Pancreas (tissue), 10 donors: ENCODE data around the gene MTFR1L. TPM values are rescaled to one million over a fixed set of nuclear protein-coding genes. Genes with fewer than 3 reads are reported as not detected.

Experiments
- ATAC-seq, 4 donors: fragments of 200-7000 bp; cut with Tn5 transposase; one replicate each; pipeline versions ENCODE4 v1.8.0 to v1.9.1; 2020; ENCODE audit warnings: mild to moderate bottlenecking in 4 of 4, moderate library complexity in 4 of 4
- DNase-seq, 6 donors: peaks; one replicate each; pipeline ENCODE4 v3.0.0-alpha.2; 2020
- FAIRE-seq: peaks from 2 replicates; lab custom pipeline; 2012; peaks lifted over from hg19 to GRCh38; lab: Jason Lieb, UNC
- H3K27ac ChIP-seq, 4 donors: fragments of 200-600 bp; sonication (generic); 1 replicate in 3 of 4; 2 replicates in 1 of 4; pipeline versions ENCODE4 v1.5.0 to v1.8.0; 2020
- H3K27me3 ChIP-seq, 4 donors: fragments of 200-600 bp; one replicate each; pipeline ENCODE4 v1.8.0; 2021
- H3K36me3 ChIP-seq, 3 donors: fragments of 200-600 bp; sonication (generic) in 1 of 3; one replicate each; pipeline versions ENCODE4 v1.5.0 to v1.8.0; 2020 to 2021
- H3K4me1 ChIP-seq, 3 donors: fragments of 200-600 bp; one replicate each; pipeline ENCODE4 v1.8.0; 2021
- H3K4me3 ChIP-seq, 4 donors: fragments of 200-600 bp; sonication (generic) in 2 of 4; one replicate each; pipeline versions ENCODE4 v1.5.0 to v1.8.0; 2020 to 2021
- H3K9me3 ChIP-seq, 4 donors: fragments of 200-600 bp; one replicate each; pipeline ENCODE4 v1.8.0; 2021
- WGBS, 2 donors: extraction: QIAGEN DNeasy Blood & Tissue Kit; methylation state at CpG; one replicate each; pipeline ENCODE4 v1.1.7; 2013; 5-methylcytosine and 5-hydroxymethylcytosine counted together
- intact Hi-C, 3 donors: fragments of 100-400 bp; cut with DNase I; formaldehyde crosslinking; loops; one replicate each; pipeline versions ENCODE4 v1.11.1 to v1.14.2; 2022
- polyA plus RNA-seq, 2 donors: library from polyadenylated mRNA; stranded (reverse); fragments of 200-250 nt; gene quantifications; one replicate each; pipeline ENCODE4 v1.2.3, GENCODE V29; 2013
- total RNA-seq, 6 donors: library from RNA; stranded (reverse); fragmentation: NEBNext Ultra II Directional in 4 of 6; extraction: Animal tissue kit (Norgen Biotek cat#: 25700) in 4 of 6; gene quantifications; one replicate each; pipeline versions ENCODE4 v1.2.1 to v1.2.4, GENCODE V29; 2021 to 2023
- TF ChIP-seq, protein P1 (sequence below), 4 donors: fragments of 200-600 bp; sonication (generic) in 3 of 4; IDR thresholded peaks; one replicate each; pipeline versions ENCODE4 v1.5.0 to v1.8.0; 2021; ENCODE audit warnings: antibody characterized with exemption in 4 of 4
- donor health status: healthy with polysubstance abuse.
- donor health status: DM: no; HTN: no; CAD: no; lungs with moderate emphysema.
- donor health status: DM: no; HTN: no; CAD: no.
- donor health status: control.
- donor health status: control.
- donor health status: Bipolar disorder and iron deficiency.
- donor health status: DM: yes; HTN: yes; CAD: no.
- donor health status: DM: no; HTN: no; CAD: no.
- donor health status: DM: no; HTN: no; CAD: no.
- donor health status: DM: yes; HTN: yes; CAD: no.

The MTFR1L gene
- total and polyA plus RNA-seq, 8 donors, result 24.0 to 59.6 (median 27.5) TPM

DNA sequence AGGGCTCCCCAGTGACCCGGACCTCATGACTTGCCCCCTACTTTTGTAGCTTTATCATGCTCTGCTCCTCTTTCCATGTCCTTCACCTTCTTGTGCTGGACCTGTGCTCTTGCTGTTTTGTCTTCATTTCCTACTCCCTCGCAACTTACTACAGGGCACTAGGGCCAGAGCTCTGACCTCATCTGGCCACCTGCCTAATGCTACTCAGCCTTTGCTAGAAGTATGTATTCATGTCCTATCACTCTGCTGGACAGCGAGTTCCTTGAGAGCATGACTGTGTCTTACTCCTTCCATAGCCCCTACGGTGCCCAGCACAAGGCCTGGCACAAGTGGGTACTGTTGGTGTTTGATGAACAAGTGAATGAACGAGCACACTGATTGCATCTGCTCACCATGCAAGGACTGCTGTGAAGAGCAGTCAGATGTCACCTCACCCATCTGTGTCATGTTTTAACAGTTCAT lies 1.9 kb downstream of the MTFR1L start:
- intact Hi-C loops, result no loop called here
- Histone ChIP-seq H3K4me1 (peaks cover 16 to 19% (median 18%) of the 10 kb centered on the region in 3 donors), H3K4me3 (peak overlapping the region in 2 of 4 donors; percentile 74 to 97), H3K27ac (peak overlapping the region in 1 of 4 donors; percentile 95), H3K36me3 (peaks cover 2 to 3% (median 3%) of the 10 kb centered on the region in 3 donors), H3K9me3 (no peaks in the 10 kb centered on the region), H3K27me3 (no peaks in the 10 kb centered on the region)
- no peak for FAIRE-seq
- peak; percentile 5 to 22 (median 14) for ATAC-seq
- 28% methylated on average over 5 of the region's 5 CpGs for WGBS, 2 donors
- TF ChIP-seq, protein P1, sequence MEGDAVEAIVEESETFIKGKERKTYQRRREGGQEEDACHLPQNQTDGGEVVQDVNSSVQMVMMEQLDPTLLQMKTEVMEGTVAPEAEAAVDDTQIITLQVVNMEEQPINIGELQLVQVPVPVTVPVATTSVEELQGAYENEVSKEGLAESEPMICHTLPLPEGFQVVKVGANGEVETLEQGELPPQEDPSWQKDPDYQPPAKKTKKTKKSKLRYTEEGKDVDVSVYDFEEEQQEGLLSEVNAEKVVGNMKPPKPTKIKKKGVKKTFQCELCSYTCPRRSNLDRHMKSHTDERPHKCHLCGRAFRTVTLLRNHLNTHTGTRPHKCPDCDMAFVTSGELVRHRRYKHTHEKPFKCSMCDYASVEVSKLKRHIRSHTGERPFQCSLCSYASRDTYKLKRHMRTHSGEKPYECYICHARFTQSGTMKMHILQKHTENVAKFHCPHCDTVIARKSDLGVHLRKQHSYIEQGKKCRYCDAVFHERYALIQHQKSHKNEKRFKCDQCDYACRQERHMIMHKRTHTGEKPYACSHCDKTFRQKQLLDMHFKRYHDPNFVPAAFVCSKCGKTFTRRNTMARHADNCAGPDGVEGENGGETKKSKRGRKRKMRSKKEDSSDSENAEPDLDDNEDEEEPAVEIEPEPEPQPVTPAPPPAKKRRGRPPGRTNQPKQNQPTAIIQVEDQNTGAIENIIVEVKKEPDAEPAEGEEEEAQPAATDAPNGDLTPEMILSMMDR (IDR thresholded peaks at IDR 0.05), result no peak
- DNase-seq, result peak in 2 of 6 donors; percentile 56 to 68

- Histone ChIP-seq H3K27ac (no peak overlapping the region), H3K27me3 (no peaks in the 10 kb centered on the region), H3K9me3 (no peaks in the 10 kb centered on the region), H3K4me1 (peaks cover 11 to 17% (median 16%) of the 10 kb centered on the region in 3 donors), H3K4me3 (no peak overlapping the region), H3K36me3 (peaks cover 7 to 20% (median 18%) of the 10 kb centered on the region in 3 donors)
- TF ChIP-seq, protein P1 (IDR thresholded peaks at IDR 0.05), result no peak
- FAIRE-seq (no peak), DNase-seq (no peak), ATAC-seq (peak in 1 of 4 donors; percentile 5)
- WGBS, 2 donors, result 92 to 98% methylated on average over 2 of the region's 2 CpGs
- intact Hi-C loops, result no loop called here
These were observed 5.9 kb downstream of the MTFR1L start for GRCh38 chr1:25825605-25826004.

DNA sequence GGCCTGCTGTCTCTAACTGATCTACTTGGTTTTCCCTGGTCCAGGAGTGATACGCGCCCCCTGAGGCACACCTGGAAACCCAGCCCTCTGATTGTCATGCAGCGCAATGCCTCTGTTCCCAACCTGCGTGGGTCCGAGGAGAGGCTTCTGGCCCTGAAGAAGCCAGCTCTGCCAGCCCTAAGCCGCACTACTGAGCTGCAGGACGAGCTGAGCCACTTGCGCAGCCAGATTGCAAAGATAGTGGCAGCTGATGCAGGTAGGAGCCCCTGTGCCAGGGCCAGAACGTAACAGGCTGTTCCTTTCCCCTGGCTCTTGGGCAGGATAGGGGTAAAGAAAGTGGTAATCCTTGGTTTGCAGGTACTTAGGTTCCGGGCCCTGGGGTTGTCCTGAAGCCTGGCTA lies 6.8 kb downstream of the MTFR1L start:
- peaks cover 3 to 13% (median 12%) of the 10 kb centered on the region in 3 donors for H3K4me1 ChIP-seq
- H3K4me3 ChIP-seq, result no peak overlapping the region
- no peak for ATAC-seq
- intact Hi-C loops, result no loop called here
- H3K36me3 ChIP-seq, result peaks cover 7 to 27% (median 20%) of the 10 kb centered on the region in 3 donors
- TF ChIP-seq, protein P1 (IDR thresholded peaks at IDR 0.05), result no peak
- H3K27me3 ChIP-seq, result no peaks in the 10 kb centered on the region
- 93% methylated on average over 10 of the region's 10 CpGs for WGBS, 2 donors
- FAIRE-seq, result no peak
- no peak for DNase-seq
- H3K27ac ChIP-seq, result no peak overlapping the region
- no peaks in the 10 kb centered on the region for H3K9me3 ChIP-seq

GRCh38 chr1:25828491-25828890 lies 8.7 kb downstream of the MTFR1L start:
- H3K4me3 ChIP-seq, result no peak overlapping the region
- peaks cover 0 to 17% (median 6%) of the 10 kb centered on the region in 3 donors for H3K4me1 ChIP-seq
- 60 to 62% methylated on average over 3 of the region's 3 CpGs for WGBS, 2 donors
- intact Hi-C loops, result no loop called here
- TF ChIP-seq, protein P1 (IDR thresholded peaks at IDR 0.05), result no peak
- H3K9me3 ChIP-seq, result no peaks in the 10 kb centered on the region
- no peaks in the 10 kb centered on the region for H3K27me3 ChIP-seq
- DNase-seq (no peak), ATAC-seq (no peak), FAIRE-seq (no peak)
- peaks cover 7 to 40% (median 27%) of the 10 kb centered on the region in 3 donors for H3K36me3 ChIP-seq
- peak overlapping the region in 1 of 4 donors; percentile 34 for H3K27ac ChIP-seq

DNA sequence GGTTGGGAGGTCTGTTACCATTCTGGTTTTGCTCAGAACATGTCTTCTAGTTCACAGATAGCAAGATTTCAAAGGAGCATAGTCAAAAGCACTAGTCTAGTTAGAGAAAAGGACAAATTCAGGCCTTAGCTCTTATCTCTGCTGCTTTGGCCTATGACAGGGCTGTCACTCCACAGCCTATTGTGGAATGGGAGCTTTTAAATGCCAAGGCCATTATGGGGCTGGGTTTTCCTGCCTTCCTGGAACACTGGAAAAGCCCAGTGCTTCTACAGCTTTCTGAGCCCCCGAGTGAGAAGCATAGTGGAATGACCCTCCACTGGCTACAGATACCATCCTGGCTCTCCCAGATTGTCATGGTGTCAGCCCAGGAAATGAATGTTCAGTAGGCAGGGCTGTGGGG lies 9.3 kb downstream of the MTFR1L start:
- Histone ChIP-seq H3K27me3 (no peaks in the 10 kb centered on the region), H3K9me3 (no peaks in the 10 kb centered on the region), H3K4me3 (no peak overlapping the region), H3K27ac (peak overlapping the region in 2 of 4 donors; percentile 22 to 34), H3K36me3 (peaks cover 7 to 40% (median 29%) of the 10 kb centered on the region in 3 donors), H3K4me1 (peaks cover 0 to 17% (median 6%) of the 10 kb centered on the region in 3 donors)
- intact Hi-C loops, result no loop called here
- DNase-seq (no peak), ATAC-seq (peak in 3 of 4 donors; percentile 55 to 82 (median 74)), FAIRE-seq (no peak)
- TF ChIP-seq, protein P1 (IDR thresholded peaks at IDR 0.05), result no peak
- WGBS, 2 donors, result 31 to 42% methylated on average over 1 of the region's 1 CpG
